H9 (cell line): ENCODE data around the gene SLC22A5. TPM values are rescaled to one million over a fixed set of nuclear protein-coding genes. Genes with fewer than 3 reads are reported as not detected.

Source experiments
- DNase-seq: peaks from one replicate; pipeline ENCODE4 v3.0.0-alpha.2; 2017
- H2AFZ ChIP-seq: one replicate; pipeline ENCODE4 v1.6.1; 2013; ENCODE audit warnings: mild to moderate bottlenecking, low read length, control low read depth, moderate library complexity
- H2AK5ac ChIP-seq: 2 replicates; pipeline ENCODE4 v1.6.1; 2013; ENCODE audit warnings: low read length, control low read depth, mixed read lengths; ENCODE audit not compliant: insufficient read length
- H2BK120ac ChIP-seq: one replicate; pipeline ENCODE4 v1.6.1; 2013; ENCODE audit warnings: low read depth, mild to moderate bottlenecking, low read length, control low read depth, inconsistent platforms; ENCODE audit not compliant: poor library complexity, severe bottlenecking
- H2BK12ac ChIP-seq: 2 replicates; pipeline ENCODE4 v1.6.1; 2013; ENCODE audit warnings: low read length, control low read depth, mixed read lengths, low read depth; ENCODE audit not compliant: insufficient read length
- H2BK15ac ChIP-seq: 2 replicates; pipeline ENCODE4 v1.6.1; 2013; ENCODE audit warnings: low read depth, low read length, control low read depth
- H2BK20ac ChIP-seq: one replicate; pipeline ENCODE4 v1.6.1; 2013; ENCODE audit warnings: low read depth, mild to moderate bottlenecking, low read length, control low read depth, inconsistent platforms; ENCODE audit not compliant: poor library complexity, severe bottlenecking
- H2BK5ac ChIP-seq: 2 replicates; pipeline ENCODE4 v1.6.1; 2013; ENCODE audit warnings: low read length, control low read depth, mixed read lengths; ENCODE audit not compliant: insufficient read length
- H3K14ac ChIP-seq: 2 replicates; pipeline ENCODE4 v1.6.1; 2013; ENCODE audit warnings: low read length, control low read depth; ENCODE audit not compliant: insufficient read depth
- H3K18ac ChIP-seq: 2 replicates; pipeline ENCODE4 v1.6.1; 2013; ENCODE audit warnings: low read depth, mild to moderate bottlenecking, mixed read lengths, low read length, control low read depth; ENCODE audit not compliant: insufficient read length
- H3K23ac ChIP-seq: 2 replicates; pipeline ENCODE4 v1.6.1; 2013; ENCODE audit warnings: low read length, control low read depth, mixed read lengths, low read depth; ENCODE audit not compliant: insufficient read length
- H3K23me2 ChIP-seq: 2 replicates; pipeline ENCODE4 v1.6.1; 2013; ENCODE audit warnings: low read depth, mild to moderate bottlenecking, mixed read lengths, low read length, control low read depth; ENCODE audit not compliant: insufficient read length, poor library complexity, severe bottlenecking
- H3K27ac ChIP-seq: 2 replicates; pipeline ENCODE4 v1.5.1; 2013; ENCODE audit warnings: low read length, control low read depth, mixed read lengths, low read depth; ENCODE audit not compliant: insufficient read length
- H3K27me3 ChIP-seq: 2 replicates; pipeline ENCODE4 v1.6.1; 2013; ENCODE audit warnings: low read length, control low read depth, inconsistent platforms; ENCODE audit not compliant: insufficient read depth
- H3K4ac ChIP-seq: 2 replicates; pipeline ENCODE4 v1.6.1; 2013; ENCODE audit warnings: low read depth, mild to moderate bottlenecking, control low read depth, inconsistent platforms, low read length, moderate library complexity
- H3K4me1 ChIP-seq: 2 replicates; pipeline ENCODE4 v1.6.1; 2013; ENCODE audit warnings: low read length, control low read depth, inconsistent platforms; ENCODE audit not compliant: insufficient read depth
- H3K4me2 ChIP-seq: 2 replicates; pipeline ENCODE4 v1.6.1; 2013; ENCODE audit warnings: low read length, control low read depth, mixed read lengths; ENCODE audit not compliant: insufficient read length, insufficient read depth
- H3K56ac ChIP-seq: 2 replicates; pipeline ENCODE4 v1.6.1; 2013; ENCODE audit warnings: low read depth, mild to moderate bottlenecking, mixed read lengths, low read length, control low read depth; ENCODE audit not compliant: insufficient read length
- H3K79me1 ChIP-seq: 2 replicates; pipeline ENCODE4 v1.6.1; 2013; ENCODE audit warnings: low read depth, mild to moderate bottlenecking, moderate library complexity, low read length, control low read depth, inconsistent platforms; ENCODE audit not compliant: insufficient read depth, poor library complexity, severe bottlenecking
- H3K79me2 ChIP-seq: 2 replicates; pipeline ENCODE4 v1.6.1; 2013; ENCODE audit warnings: low read length, control low read depth, inconsistent platforms; ENCODE audit not compliant: insufficient read depth
- H3K9ac ChIP-seq: 2 replicates; pipeline ENCODE4 v1.6.1; 2013; ENCODE audit warnings: low read length, control low read depth, mixed read lengths; ENCODE audit not compliant: insufficient read length; ENCODE audit errors: extremely low read depth
- H3K9me3 ChIP-seq: one replicate; pipeline ENCODE4 v1.6.1; 2013; ENCODE audit warnings: low read depth, low read length, inconsistent platforms; ENCODE audit not compliant: control insufficient read depth
- H3T11ph ChIP-seq: one replicate; pipeline ENCODE4 v1.6.1; 2013; ENCODE audit warnings: mild to moderate bottlenecking, low read length, control low read depth, inconsistent platforms
- H4K20me1 ChIP-seq: one replicate; pipeline ENCODE4 v1.6.1; 2013; ENCODE audit not compliant: control insufficient read depth, insufficient read length, insufficient read depth
- H4K5ac ChIP-seq: 2 replicates; pipeline ENCODE4 v1.6.1; 2013; ENCODE audit warnings: low read depth, mild to moderate bottlenecking, mixed read lengths, low read length, control low read depth; ENCODE audit not compliant: insufficient read length
- H4K8ac ChIP-seq: replicated peaks from 2 replicates; pipeline ENCODE4 v1.6.1; 2013; ENCODE audit warnings: low read length, control low read depth, mixed read lengths, low read depth; ENCODE audit not compliant: insufficient read length
- H4K91ac ChIP-seq: 2 replicates; pipeline ENCODE4 v1.6.1; 2013; ENCODE audit warnings: low read depth, mild to moderate bottlenecking, moderate library complexity, mixed read lengths, low read length, control low read depth; ENCODE audit not compliant: insufficient read length
- H3K27ac Mint-ChIP-seq, 3 experiments: 2 replicates in 2 of 3; 3 replicates in 1 of 3; pipeline ENCODE4 v1.8.0; 2020 to 2021; ENCODE audit warnings: mixed read lengths in 3 of 3, mild to moderate bottlenecking in 1 of 3, moderate library complexity in 1 of 3
- H3K27me3 Mint-ChIP-seq: 2 replicates; pipeline ENCODE4 v1.8.0; 2021; ENCODE audit warnings: low read depth, mild to moderate bottlenecking, moderate library complexity, mixed read lengths
- H3K36me3 Mint-ChIP-seq, 3 experiments: 2 replicates in 2 of 3; 3 replicates in 1 of 3; pipeline ENCODE4 v1.8.0; 2020 to 2021; ENCODE audit warnings: low read depth in 3 of 3, mixed read lengths in 3 of 3; ENCODE audit not compliant: insufficient read depth in 1 of 3
- H3K4me1 Mint-ChIP-seq, 2 experiments: 2 replicates each; pipeline ENCODE4 v1.8.0; 2020; ENCODE audit warnings: mixed read lengths in 2 of 2
- H3K4me3 Mint-ChIP-seq, 2 experiments: 2 replicates in 1 of 2; 3 replicates in 1 of 2; pipeline ENCODE4 v1.8.0; 2020 to 2021; ENCODE audit warnings: mild to moderate bottlenecking in 2 of 2, mixed read lengths in 2 of 2, moderate library complexity in 1 of 2
- H3K9me3 Mint-ChIP-seq, 2 experiments: 2 replicates in 1 of 2; 3 replicates in 1 of 2; pipeline ENCODE4 v1.8.0; 2020; ENCODE audit warnings: mild to moderate bottlenecking in 2 of 2, mixed read lengths in 2 of 2, moderate library complexity in 1 of 2
- CTCF ChIP-seq: fragments of 200-600 bp; sonication (generic); conservative IDR thresholded peaks from 3 replicates; pipeline ENCODE4 v1.8.0; 2021; ENCODE audit warnings: antibody characterized with exemption, mild to moderate bottlenecking
- WGBS: extraction: QIAGEN DNeasy Blood & Tissue Kit; methylation state at CpG from one replicate; pipeline ENCODE4 v1.1.7; 2013; ENCODE audit warnings: missing lambda C conversion rate, low lambda C conversion rate, mixed read lengths; ENCODE audit not compliant: insufficient read length; ENCODE audit errors: extremely low coverage; 5-methylcytosine and 5-hydroxymethylcytosine counted together
- total RNA-seq: library from RNA; stranded (reverse); gene quantifications from 2 replicates; pipeline ENCODE4 v1.2.1, GENCODE V29; 2021

SLC22A5 gene
- total RNA-seq, 1 experiment from 2014 or later, result 3.4 TPM

GRCh38 chr5:132327252-132327955, 42.1 kb upstream of the SLC22A5 start:
- H3K27me3 ChIP-seq, result no peaks in the 10 kb centered on the region
- no peak overlapping the region for H3K4ac ChIP-seq
- no peak for DNase-seq
- no peak overlapping the region for H3K14ac ChIP-seq
- H3K27ac ChIP-seq, result no peak overlapping the region
- H3K79me1 ChIP-seq, result no peaks in the 10 kb centered on the region
- no peak overlapping the region for H4K8ac ChIP-seq
- H2AK5ac ChIP-seq, result no peak overlapping the region
- no peak overlapping the region for H3K18ac ChIP-seq
- no peak for TF ChIP-seq CTCF
- H4K5ac ChIP-seq, result no peak overlapping the region
- no peak overlapping the region for H2BK5ac ChIP-seq
- Mint-ChIP-seq H3K9me3 (no peaks in the 10 kb centered on the region), H3K27me3 (peaks cover 2% of the 10 kb centered on the region; the same call in 1 of the 2 replicates), H3K4me1 (peaks cover 8 to 9% of the 10 kb centered on the region in 2 experiments), H3K36me3 (no peaks in the 10 kb centered on the region), H3K27ac (no peak overlapping the region), H3K4me3 (no peak overlapping the region)
- no peaks in the 10 kb centered on the region for H3K9me3 ChIP-seq
- H3T11ph ChIP-seq, result no peak overlapping the region
- no peaks in the 10 kb centered on the region for H4K20me1 ChIP-seq
- H4K91ac ChIP-seq, result no peak overlapping the region
- no peak overlapping the region for H2BK12ac ChIP-seq
- H3K4me2 ChIP-seq, result no peak overlapping the region
- no peak overlapping the region for H2AFZ ChIP-seq
- no peak overlapping the region for H3K56ac ChIP-seq
- no peaks in the 10 kb centered on the region for H3K4me1 ChIP-seq
- WGBS, result no CpG with 5 or more reads among the region's 2 CpGs
- no peaks in the 10 kb centered on the region for H3K79me2 ChIP-seq
- H3K23ac ChIP-seq, result no peak overlapping the region
- no peak overlapping the region for H2BK15ac ChIP-seq
- H2BK20ac ChIP-seq, result no peak overlapping the region
- H2BK120ac ChIP-seq, result no peak overlapping the region
- H3K23me2 ChIP-seq, result no peaks in the 10 kb centered on the region
- H3K9ac ChIP-seq, result no peak overlapping the region
